Breast epithelium (tissue), 3 donors: Measurements from ENCODE around the gene OPCML.

Experiments
- CTCF ChIP-seq, 3 donors: fragments of 450-650 bp; IDR thresholded peaks; one replicate each; pipeline ENCODE4 v1.5.1; 2016 to 2017; ENCODE audit warnings: antibody characterized with exemption in 3 of 3, mild to moderate bottlenecking in 3 of 3, moderate library complexity in 3 of 3
- POLR2A ChIP-seq: fragments of 450-650 bp; IDR thresholded peaks from one replicate; pipeline ENCODE4 v1.6.1; 2016; ENCODE audit warnings: antibody characterized with exemption, mild to moderate bottlenecking, moderate library complexity

GRCh38 chr11:132686886-132687285 lies 845.4 kb downstream of the OPCML start:
- TF ChIP-seq CTCF (IDR thresholded peaks at IDR 0.05) (no peak), POLR2A (no peak)
